CD1c-positive myeloid dendritic cell (primary cell): ENCODE measurements around the gene TAB3.
A peak's percentile ranks its signal among the peaks of the same experiment; 100 is the strongest.
"Not testable (repeated sequence)": the region's sequence is repeated elsewhere in the genome, so short reads cannot be mapped to it uniquely, and the experiment has no call there.

Experiments used
- DNase-seq: peaks from one replicate; pipeline ENCODE4 v3.0.0-alpha.2; 2016; ENCODE audit errors: extremely low spot score

The TAB3 gene

DNA sequence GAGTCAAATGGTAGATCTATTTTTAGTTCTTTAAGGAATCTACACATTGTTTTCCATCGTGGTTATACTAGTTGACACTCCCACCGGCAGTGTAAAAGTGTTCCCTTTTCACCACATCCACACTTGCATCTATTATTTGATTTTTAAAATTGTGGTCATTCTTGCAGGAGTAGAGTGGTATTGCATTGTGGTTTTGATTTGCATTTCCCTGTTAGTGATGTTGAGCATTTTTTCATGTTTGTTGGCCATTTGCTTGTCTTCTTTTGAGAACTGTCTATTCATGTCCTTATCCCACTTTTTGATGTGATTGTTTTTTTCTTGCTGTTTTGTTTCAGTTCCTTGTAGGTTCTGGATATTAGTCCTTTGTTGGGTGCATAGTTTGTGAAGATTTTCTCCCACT lies 70.0 kb downstream of the TAB3 start:
- no peak for DNase-seq

DNA sequence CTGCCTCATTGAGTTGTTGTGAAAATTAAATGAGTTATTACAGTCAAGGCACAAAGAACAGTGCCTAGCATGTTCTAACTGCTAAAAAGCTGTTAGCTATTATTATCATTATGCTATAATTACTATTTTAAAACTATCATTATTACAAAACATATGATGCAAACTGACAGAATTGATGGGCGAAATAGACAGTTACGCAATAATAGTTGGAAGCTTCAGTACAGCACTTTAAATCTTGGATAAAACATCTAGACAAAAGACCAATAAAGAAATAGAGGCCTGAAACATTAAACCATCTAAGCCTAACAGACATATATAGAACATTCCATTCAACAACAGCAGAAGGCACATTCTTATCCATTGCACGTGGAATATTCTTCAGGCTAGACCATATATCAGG lies 73.0 kb downstream of the TAB3 start:
- DNase-seq: no peak

- peak; percentile 3 for DNase-seq
Observed at GRCh38 chrX:30814978-30815377, 74.1 kb downstream of the TAB3 start.

- DNase-seq: peak; percentile 5
Observed at GRCh38 chrX:30812326-30812725, 76.7 kb downstream of the TAB3 start.

- no peak for DNase-seq
Observed at GRCh38 chrX:30806187-30806728, 82.8 kb downstream of the TAB3 start.

GRCh38 chrX:30804462-30804861 lies 84.6 kb downstream of the TAB3 start:
- DNase-seq: no peak

- no peak for DNase-seq
Observed at GRCh38 chrX:30800901-30801300, 88.2 kb downstream of the TAB3 start.

GRCh38 chrX:30799327-30799726 lies 89.7 kb downstream of the TAB3 start:
- DNase-seq: no peak

DNA sequence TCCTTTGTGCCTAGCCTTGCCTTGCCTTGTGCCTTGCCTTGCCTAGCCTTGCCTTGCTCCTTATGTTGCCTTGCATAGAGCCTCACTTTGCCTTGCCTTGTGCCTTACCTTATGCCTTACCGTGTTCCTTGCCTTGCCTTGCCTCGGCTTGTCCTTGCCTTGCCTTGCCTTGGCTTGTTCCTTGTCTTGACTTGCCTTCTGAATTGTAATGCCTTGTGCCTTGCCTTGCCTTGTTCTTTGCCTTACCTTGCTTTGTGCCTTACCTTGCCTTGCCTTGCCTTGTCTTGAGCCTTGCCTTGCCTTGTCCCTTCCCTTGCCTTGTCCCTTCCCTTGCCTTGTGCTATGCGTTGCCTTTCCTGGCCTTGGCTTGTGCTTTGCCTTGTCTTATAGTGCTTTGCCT lies 90.2 kb downstream of the TAB3 start:
- no peak for DNase-seq

- DNase-seq: not testable (repeated sequence)
Observed at GRCh38 chrX:30797301-30797700, 91.8 kb downstream of the TAB3 start.

DNA sequence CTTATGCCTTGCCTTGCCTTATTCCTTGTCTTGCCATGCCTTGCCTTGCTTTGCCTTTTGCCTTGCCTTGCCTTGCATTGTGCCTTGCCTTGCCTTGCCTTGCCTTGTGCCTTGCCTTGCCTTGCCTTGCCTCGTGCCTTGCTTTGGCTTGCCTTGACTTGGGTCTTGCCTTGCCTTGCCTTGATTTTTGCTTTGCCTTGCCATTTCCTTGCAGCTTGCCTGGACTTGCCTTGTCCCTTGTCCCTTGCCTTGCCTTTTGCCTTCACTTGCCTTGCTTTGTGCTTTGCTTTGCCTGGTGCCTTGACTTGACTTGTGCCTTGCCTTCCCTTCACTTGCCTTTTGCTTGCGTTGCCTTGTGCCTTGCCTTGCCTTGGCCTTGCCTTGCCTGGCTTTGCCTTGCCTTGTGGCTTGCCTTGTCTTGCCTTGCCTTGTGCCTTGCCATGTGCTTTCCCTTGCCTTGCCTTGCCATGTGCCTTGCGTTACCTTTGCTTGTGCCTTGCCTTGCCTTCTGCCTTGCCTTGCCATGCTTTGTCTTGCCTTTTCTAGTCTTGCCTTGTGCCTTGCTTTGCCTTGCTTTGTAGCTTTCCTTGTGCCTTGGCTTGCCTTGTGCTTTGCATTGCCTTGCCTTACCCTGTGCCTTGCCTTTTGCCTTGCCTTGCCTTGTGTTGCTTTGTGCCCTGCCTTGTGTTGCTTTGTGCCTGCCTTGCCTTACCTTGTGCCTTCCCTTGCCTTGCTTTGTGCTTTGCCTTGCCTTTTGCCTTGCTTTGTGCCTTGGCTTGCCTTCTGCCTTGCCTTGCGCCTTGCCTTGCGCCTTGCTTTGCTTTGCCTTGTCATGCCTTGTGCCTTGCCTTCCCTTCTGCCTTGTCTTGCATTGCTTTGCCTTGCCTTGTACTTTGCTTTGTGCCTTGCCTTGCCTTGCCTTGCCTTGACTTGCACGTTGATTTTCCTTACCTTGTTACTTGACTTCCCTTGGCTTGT lies 92.8 kb downstream of the TAB3 start:
- DNase-seq: no peak

DNA sequence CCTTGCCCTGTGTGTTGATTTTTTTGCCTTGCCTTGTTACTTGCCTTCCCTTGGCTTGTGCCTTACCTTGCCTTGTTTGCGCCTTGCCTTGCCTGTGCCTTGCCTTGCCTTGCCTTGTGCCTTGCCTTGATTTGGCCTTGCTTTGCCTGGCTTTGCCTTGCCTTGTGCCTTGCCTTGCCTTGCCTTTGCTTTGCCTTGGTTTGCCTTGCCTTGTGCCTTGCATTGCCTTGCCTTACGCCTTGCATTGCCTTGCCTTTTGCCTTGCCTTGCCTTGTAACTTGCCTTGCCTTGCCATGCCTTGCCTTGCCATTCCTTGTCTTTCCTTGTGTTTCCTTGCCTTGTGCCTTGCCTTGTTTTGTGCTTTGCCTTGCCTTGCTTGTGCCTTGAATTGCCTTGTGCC lies 94.6 kb downstream of the TAB3 start:
- no peak for DNase-seq

DNA sequence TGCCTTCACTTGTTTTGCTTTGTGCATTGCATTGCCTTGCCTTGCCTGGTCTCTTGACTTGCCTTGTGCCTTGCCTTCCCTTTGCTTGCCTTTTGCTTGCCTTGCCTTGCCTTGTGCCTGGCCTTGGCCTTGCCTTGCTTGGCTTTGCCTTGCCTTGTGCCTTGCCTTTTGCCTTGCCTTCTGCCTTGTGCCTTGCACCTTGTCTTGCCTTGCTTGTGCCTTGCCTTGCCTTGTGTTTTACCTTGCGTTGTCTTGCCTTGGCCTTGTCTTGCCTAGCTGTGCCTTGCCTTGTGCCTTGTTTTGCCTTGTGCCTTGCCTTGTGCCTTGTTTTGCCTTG lies 95.3 kb downstream of the TAB3 start:
- DNase-seq: no peak

GRCh38 chrX:30793075-30793766 lies 95.8 kb downstream of the TAB3 start:
- DNase-seq: no peak

DNA sequence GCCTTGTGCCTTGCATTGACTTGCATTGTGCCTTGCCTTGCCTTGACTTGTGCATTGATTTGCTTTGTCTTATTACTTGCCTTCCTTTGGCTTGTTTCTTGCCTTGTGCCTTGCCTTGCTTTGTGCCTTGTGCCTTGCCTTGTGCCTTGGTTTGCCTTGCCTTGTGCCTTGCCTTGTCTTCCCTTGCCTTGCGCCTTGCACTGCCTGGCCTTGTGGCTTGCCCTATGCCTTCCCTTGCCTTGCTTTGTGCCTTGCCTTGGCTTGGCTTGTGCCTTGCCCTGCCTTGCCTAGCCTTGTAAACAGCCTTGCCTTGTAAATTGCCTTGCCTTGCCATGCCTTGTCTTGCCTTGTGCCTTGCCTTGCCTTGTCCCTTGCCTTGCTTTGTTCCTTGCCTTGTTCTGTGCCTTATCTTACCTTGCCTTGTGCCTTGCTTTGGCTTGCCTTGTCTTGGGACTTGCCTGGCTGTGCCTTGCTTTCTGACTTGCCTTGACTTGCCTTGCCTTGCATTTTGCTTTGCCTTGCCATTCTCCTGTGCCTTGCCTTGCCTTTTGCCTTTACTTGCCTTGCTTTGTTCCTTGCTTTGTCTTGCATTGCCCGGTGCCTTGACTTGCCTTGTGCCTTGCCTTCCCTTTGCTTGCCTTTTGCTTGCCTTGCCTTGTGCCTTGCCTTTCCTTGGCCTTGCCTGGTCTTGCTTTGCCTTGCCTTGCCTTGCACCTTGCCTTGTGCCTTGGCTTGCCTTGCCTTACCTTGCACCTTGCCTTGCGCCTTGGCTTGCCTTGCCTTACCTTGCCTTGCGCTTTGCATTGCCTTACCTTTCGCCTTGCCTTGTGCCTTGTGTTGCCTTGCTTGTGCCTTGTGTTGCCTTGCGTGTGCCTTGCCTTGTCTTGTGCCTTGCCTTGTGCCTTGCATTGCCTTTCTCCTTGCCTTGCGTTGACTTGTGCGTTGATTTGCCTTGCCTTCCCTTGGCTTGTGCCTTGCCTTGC lies 97.5 kb downstream of the TAB3 start:
- no peak for DNase-seq

DNA sequence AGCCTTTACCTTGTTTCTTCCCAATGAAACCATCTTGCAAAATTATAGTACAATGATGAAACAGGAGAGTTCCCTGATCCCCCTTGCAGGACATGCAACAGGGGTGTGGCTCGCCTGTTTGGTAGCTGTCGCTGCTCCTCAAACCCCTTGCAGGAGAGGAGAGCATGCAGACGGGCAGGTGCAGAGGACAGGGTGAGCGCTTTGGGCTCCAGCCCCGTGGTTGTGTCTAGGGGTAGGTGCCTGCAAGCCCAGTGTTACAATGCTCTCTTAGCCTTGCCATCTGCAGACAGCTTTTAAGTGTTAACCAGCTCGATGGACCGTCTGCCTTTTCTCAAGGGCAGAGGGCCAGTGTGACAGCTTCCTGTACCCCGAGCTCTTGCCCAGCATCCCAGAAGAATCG lies 102.0 kb downstream of the TAB3 start:
- no peak for DNase-seq

- DNase-seq: no peak
Observed at GRCh38 chrX:30786374-30786773, 102.7 kb downstream of the TAB3 start.

GRCh38 chrX:30781711-30782444 lies 107.2 kb downstream of the TAB3 start:
- DNase-seq: no peak

DNA sequence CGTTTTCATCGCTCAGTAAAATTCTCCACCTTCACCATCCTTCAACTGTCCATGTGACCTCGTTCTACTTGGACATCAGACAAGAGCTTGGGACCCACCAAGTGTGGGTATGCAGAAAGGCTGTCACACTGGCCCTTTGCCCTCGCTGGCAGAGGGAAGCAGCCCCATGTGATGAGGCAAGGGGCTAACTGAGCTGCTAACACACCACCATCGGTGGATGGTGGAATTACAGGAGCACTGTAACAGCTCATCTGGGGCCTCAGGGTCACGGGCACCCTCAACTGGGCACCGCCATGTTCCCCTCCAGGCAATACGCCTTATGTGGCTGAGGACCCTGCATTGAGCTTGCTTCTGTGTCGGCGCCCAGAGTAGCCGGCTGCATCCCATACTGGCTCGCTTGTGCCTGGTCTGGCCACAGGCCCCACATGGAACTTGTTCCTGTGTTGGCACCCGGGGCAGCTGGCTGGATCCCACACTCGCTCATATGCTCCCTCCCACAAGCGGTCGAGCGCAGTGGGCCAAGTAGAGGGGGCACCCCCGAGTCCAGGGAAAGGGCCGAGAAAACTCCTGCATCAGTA lies 109.5 kb downstream of the TAB3 start:
- DNase-seq: no peak

DNA sequence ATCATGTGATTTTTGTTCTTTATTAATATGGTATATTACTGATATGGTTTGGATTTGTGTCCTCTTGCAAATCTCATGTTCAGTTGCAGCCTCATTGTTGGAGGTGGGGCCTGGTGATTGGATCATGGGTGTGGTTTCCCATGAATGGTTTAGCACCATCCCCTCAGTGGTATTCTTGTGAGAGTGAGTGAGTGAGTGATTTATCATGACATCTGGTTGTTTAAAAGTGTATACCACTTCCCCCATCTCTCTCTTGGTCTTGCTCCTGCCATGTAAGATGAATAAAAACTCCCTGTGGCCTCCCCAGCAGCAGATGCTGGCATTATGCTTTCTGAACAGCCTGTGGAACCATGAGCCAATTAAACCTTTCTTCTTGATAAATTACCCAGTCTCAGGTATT lies 111.5 kb downstream of the TAB3 start:
- DNase-seq: no peak
